ENCODE data around the gene LYPD8. TPM values are rescaled to one million over a fixed set of nuclear protein-coding genes. Genes with fewer than 3 reads are reported as not detected.

Gene LYPD8
- total and polyA plus RNA-seq, 9 of the 15 experiments (the other 6 are each of a cell fraction or from before 2014, with no cell fraction given): 0.50 to 2.1 (median 1.3) TPM

DNA sequence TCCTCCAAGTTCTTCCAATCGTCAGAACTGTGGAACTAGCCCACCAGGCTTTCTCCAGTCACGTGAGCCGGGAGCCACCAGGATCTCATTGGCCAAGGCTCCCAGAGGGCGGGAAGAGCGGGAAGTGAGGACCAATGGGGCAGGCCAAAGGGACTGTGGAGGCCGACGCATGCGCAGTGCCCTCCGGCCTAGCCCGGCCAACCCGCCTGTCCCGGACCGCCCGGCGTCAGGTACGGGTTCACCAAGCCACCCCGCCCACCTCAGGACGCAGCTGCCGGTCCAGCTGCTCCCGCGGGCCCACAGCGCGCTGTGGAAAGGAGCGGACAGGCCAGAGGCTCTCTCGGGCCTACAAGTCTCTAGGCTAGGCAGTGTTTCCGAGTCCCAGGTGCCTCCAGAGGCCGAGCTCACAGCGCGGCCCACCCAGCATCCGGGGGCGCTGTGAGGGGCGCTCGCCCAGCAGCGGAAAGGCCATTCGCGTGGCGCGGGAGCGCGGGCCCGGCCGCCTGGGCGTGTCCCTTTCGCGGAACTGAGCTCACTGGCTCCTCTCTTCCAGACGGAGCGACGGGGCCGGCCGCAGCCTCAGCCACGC is 63.9 kb downstream of the LYPD8 start (continued):
- TF ChIP-seq, protein P1, sequence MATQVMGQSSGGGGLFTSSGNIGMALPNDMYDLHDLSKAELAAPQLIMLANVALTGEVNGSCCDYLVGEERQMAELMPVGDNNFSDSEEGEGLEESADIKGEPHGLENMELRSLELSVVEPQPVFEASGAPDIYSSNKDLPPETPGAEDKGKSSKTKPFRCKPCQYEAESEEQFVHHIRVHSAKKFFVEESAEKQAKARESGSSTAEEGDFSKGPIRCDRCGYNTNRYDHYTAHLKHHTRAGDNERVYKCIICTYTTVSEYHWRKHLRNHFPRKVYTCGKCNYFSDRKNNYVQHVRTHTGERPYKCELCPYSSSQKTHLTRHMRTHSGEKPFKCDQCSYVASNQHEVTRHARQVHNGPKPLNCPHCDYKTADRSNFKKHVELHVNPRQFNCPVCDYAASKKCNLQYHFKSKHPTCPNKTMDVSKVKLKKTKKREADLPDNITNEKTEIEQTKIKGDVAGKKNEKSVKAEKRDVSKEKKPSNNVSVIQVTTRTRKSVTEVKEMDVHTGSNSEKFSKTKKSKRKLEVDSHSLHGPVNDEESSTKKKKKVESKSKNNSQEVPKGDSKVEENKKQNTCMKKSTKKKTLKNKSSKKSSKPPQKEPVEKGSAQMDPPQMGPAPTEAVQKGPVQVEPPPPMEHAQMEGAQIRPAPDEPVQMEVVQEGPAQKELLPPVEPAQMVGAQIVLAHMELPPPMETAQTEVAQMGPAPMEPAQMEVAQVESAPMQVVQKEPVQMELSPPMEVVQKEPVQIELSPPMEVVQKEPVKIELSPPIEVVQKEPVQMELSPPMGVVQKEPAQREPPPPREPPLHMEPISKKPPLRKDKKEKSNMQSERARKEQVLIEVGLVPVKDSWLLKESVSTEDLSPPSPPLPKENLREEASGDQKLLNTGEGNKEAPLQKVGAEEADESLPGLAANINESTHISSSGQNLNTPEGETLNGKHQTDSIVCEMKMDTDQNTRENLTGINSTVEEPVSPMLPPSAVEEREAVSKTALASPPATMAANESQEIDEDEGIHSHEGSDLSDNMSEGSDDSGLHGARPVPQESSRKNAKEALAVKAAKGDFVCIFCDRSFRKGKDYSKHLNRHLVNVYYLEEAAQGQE (IDR thresholded peaks at IDR 0.05; ENCODE audit: borderline replicate concordance): no peak
- TF ChIP-seq, protein P1 (CRISPR knock-in tag; IDR thresholded peaks at IDR 0.05; ENCODE audit: low read depth): 0 out of 2 replicates have a peak, but pooled peaks have one; percentile 59
- TF ChIP-seq ASH1L (IDR thresholded peaks at IDR 0.05; ENCODE audit: borderline replicate concordance, low read depth, partially characterized antibody): no peak
- TF ChIP-seq, protein P2, sequence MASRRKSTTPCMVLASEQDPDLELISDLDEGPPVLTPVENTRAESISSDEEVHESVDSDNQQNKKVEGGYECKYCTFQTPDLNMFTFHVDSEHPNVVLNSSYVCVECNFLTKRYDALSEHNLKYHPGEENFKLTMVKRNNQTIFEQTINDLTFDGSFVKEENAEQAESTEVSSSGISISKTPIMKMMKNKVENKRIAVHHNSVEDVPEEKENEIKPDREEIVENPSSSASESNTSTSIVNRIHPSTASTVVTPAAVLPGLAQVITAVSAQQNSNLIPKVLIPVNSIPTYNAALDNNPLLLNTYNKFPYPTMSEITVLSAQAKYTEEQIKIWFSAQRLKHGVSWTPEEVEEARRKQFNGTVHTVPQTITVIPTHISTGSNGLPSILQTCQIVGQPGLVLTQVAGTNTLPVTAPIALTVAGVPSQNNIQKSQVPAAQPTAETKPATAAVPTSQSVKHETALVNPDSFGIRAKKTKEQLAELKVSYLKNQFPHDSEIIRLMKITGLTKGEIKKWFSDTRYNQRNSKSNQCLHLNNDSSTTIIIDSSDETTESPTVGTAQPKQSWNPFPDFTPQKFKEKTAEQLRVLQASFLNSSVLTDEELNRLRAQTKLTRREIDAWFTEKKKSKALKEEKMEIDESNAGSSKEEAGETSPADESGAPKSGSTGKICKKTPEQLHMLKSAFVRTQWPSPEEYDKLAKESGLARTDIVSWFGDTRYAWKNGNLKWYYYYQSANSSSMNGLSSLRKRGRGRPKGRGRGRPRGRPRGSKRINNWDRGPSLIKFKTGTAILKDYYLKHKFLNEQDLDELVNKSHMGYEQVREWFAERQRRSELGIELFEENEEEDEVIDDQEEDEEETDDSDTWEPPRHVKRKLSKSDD (conservative IDR thresholded peaks at IDR 0.05; ENCODE audit: low read length): no peak
- no peak for TF ChIP-seq SRSF3 (IDR thresholded peaks at IDR 0.05; ENCODE audit: insufficient read depth, low read length)
- TF ChIP-seq, protein P3, sequence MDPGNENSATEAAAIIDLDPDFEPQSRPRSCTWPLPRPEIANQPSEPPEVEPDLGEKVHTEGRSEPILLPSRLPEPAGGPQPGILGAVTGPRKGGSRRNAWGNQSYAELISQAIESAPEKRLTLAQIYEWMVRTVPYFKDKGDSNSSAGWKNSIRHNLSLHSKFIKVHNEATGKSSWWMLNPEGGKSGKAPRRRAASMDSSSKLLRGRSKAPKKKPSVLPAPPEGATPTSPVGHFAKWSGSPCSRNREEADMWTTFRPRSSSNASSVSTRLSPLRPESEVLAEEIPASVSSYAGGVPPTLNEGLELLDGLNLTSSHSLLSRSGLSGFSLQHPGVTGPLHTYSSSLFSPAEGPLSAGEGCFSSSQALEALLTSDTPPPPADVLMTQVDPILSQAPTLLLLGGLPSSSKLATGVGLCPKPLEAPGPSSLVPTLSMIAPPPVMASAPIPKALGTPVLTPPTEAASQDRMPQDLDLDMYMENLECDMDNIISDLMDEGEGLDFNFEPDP (CRISPR knock-in tag; IDR thresholded peaks at IDR 0.05): no peak
- TF ChIP-seq, protein P4, sequence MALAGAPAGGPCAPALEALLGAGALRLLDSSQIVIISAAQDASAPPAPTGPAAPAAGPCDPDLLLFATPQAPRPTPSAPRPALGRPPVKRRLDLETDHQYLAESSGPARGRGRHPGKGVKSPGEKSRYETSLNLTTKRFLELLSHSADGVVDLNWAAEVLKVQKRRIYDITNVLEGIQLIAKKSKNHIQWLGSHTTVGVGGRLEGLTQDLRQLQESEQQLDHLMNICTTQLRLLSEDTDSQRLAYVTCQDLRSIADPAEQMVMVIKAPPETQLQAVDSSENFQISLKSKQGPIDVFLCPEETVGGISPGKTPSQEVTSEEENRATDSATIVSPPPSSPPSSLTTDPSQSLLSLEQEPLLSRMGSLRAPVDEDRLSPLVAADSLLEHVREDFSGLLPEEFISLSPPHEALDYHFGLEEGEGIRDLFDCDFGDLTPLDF (CRISPR knock-in tag; IDR thresholded peaks at IDR 0.05): peak; percentile 92
- no peak for TF ChIP-seq TEAD2 (tag; IDR thresholded peaks at IDR 0.05)
- TF ChIP-seq NCOR1 (IDR thresholded peaks at IDR 0.05): no peak
- TF ChIP-seq ZNF239 (CRISPR knock-in tag; IDR thresholded peaks at IDR 0.05): no peak
- no peak for TF ChIP-seq SNIP1 (IDR thresholded peaks at IDR 0.05; ENCODE audit: low read depth)
- TF ChIP-seq TGIF2 (CRISPR knock-in tag; IDR thresholded peaks at IDR 0.05): peak; percentile 88; the same call in 1 of the 2 replicates
- TF ChIP-seq SRF (CRISPR knock-in tag; IDR thresholded peaks at IDR 0.05): no peak
- TF ChIP-seq HMG20B (CRISPR knock-in tag; IDR thresholded peaks at IDR 0.05): no peak
- TF ChIP-seq ZNF311 (CRISPR knock-in tag; IDR thresholded peaks at IDR 0.05): no peak

Measured in K562 (cell line).